ENCODE data around the gene GOLM1.

DNA sequence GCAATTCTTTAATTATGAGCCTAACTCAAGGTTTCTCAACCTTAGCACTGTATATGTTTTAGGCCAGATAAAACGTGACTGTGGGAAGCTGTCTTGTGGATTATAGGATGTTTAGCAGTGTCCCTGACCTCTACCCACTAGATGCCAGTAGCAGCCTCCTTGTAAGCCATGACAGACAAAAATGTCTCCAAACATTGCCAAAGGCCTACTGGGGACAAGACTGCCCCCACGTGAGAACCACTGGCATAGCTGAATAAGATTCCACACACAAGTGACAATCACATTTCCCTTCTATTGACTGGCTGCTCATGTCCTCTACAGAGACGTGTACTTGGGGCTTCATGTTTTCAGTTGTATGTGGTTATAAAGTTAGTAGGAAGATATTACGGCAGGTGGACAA lies 55.4 kb downstream of the GOLM1 start:
- TF ChIP-seq, protein P1, sequence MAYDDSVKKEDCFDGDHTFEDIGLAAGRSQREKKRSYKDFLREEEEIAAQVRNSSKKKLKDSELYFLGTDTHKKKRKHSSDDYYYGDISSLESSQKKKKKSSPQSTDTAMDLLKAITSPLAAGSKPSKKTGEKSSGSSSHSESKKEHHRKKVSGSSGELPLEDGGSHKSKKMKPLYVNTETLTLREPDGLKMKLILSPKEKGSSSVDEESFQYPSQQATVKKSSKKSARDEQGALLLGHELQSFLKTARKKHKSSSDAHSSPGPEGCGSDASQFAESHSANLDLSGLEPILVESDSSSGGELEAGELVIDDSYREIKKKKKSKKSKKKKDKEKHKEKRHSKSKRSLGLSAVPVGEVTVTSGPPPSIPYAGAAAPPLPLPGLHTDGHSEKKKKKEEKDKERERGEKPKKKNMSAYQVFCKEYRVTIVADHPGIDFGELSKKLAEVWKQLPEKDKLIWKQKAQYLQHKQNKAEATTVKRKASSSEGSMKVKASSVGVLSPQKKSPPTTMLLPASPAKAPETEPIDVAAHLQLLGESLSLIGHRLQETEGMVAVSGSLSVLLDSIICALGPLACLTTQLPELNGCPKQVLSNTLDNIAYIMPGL (CRISPR knock-in tag; IDR thresholded peaks at IDR 0.05), result no peak
- no peak for TF ChIP-seq PRRX2 (CRISPR knock-in tag; IDR thresholded peaks at IDR 0.05)
- TF ChIP-seq, protein P2, sequence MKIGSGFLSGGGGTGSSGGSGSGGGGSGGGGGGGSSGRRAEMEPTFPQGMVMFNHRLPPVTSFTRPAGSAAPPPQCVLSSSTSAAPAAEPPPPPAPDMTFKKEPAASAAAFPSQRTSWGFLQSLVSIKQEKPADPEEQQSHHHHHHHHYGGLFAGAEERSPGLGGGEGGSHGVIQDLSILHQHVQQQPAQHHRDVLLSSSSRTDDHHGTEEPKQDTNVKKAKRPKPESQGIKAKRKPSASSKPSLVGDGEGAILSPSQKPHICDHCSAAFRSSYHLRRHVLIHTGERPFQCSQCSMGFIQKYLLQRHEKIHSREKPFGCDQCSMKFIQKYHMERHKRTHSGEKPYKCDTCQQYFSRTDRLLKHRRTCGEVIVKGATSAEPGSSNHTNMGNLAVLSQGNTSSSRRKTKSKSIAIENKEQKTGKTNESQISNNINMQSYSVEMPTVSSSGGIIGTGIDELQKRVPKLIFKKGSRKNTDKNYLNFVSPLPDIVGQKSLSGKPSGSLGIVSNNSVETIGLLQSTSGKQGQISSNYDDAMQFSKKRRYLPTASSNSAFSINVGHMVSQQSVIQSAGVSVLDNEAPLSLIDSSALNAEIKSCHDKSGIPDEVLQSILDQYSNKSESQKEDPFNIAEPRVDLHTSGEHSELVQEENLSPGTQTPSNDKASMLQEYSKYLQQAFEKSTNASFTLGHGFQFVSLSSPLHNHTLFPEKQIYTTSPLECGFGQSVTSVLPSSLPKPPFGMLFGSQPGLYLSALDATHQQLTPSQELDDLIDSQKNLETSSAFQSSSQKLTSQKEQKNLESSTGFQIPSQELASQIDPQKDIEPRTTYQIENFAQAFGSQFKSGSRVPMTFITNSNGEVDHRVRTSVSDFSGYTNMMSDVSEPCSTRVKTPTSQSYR (CRISPR knock-in tag; IDR thresholded peaks at IDR 0.05), result no peak
- TF ChIP-seq ZBTB21 (CRISPR knock-in tag; IDR thresholded peaks at IDR 0.05; ENCODE audit: borderline replicate concordance), result no peak
- no peak for TF ChIP-seq ZNF121 (CRISPR knock-in tag; IDR thresholded peaks at IDR 0.05)
- TF ChIP-seq IRF2 (CRISPR knock-in tag; IDR thresholded peaks at IDR 0.05; ENCODE audit: borderline replicate concordance, low read depth), result no peak
- TF ChIP-seq, protein P3, sequence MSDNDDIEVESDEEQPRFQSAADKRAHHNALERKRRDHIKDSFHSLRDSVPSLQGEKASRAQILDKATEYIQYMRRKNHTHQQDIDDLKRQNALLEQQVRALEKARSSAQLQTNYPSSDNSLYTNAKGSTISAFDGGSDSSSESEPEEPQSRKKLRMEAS (CRISPR knock-in tag; IDR thresholded peaks at IDR 0.05), result no peak
